Endothelial cell of umbilical vein (primary cell): Measurements from ENCODE around the gene OR1F1.

Experiments
- CTCF ChIP-seq, 2 donors: IDR thresholded peaks; 1 replicate in 1 of 2; 2 replicates in 1 of 2; pipeline ENCODE4 v1.5.1; 2011; ENCODE audit warnings: low read length in 2 of 2, mild to moderate bottlenecking in 2 of 2, moderate library complexity in 2 of 2, control low read depth in 1 of 2, inconsistent platforms in 1 of 2, low read depth in 1 of 2; ENCODE audit not compliant: insufficient read depth in 1 of 2; ENCODE audit errors: extremely low read depth in 1 of 2
- EZH2 ChIP-seq: IDR thresholded peaks from 2 replicates; pipeline ENCODE4 v1.6.1; 2012; ENCODE audit warnings: borderline replicate concordance, low read depth, mild to moderate bottlenecking, moderate library complexity, low read length, inconsistent platforms; ENCODE audit not compliant: severe bottlenecking
- MYC ChIP-seq: IDR thresholded peaks from one replicate; pipeline ENCODE4 v1.6.1; 2011; ENCODE audit warnings: mild to moderate bottlenecking, low read depth, low read length
- POLR2A ChIP-seq: IDR thresholded peaks from 2 replicates; pipeline ENCODE4 v1.6.1; 2012; ENCODE audit warnings: low read depth, mild to moderate bottlenecking, control low read depth, low read length

GRCh38 chr16:3216263-3216640, 28.2 kb downstream of the OR1F1 start:
- TF ChIP-seq CTCF (IDR thresholded peaks at IDR 0.05; ENCODE audit: extremely low read depth in 1 of 2, insufficient read depth in 1 of 2, low read depth in 1 of 2, low read length in 2 of 2) (no peak), POLR2A (no peak), EZH2 (no peak), MYC (no peak)
